ENCODE measurements around the gene SIMC1.
"Not testable (repeated sequence)": the region's sequence is repeated elsewhere in the genome, so short reads cannot be mapped to it uniquely, and the experiment has no call there.

DNA sequence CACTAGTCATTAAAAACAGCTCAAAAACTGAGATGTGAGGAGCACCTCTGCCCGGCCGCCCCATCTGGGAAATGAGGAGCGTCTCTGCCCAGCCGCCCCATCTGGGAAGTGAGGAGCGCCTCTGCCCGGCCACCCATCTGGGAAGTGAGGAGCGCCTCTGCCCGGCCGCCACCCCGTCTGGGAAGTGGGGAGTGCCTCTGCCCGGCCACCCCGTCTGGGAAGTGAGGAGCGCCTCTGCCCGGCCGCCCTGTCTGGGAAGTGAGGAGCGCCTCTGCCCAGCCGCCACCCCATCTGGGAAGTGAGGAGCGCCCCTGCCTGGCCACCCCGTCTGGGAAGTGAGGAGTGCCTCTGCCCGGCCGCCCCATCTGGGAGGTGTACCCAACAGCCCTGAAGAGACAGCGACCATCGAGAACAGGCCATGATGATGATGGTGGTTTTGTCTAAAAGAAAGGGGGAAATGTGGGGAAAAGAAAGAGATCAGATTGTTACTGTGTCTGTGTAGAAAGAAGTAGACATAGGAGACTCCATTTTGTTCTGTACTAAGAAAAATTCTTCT is 23.7 kb upstream of the SIMC1 start:
- TF ChIP-seq SIN3A (IDR thresholded peaks at IDR 0.05; ENCODE audit: borderline replicate concordance, insufficient read depth, low read depth, low read length); POLR2AphosphoS5 (IDR thresholded peaks at IDR 0.05; ENCODE audit: low read depth, low read length): not testable (repeated sequence)

Data from Panc1 (cell line).